Glutamatergic neuron (in vitro differentiated cells): ENCODE data around the gene DPPA2. TPM values are rescaled to one million over a fixed set of nuclear protein-coding genes. Genes with fewer than 3 reads are reported as not detected.

Experiments used
- DNase-seq: peaks from one replicate; pipeline ENCODE4 v3.0.0; 2022
- H3K27ac Mint-ChIP-seq: one replicate; pipeline ENCODE4 v1.8.0; 2020; ENCODE audit warnings: mild to moderate bottlenecking, mixed read lengths, inconsistent platforms; ENCODE audit not compliant: unreplicated experiment
- H3K27me3 Mint-ChIP-seq: one replicate; pipeline ENCODE4 v1.8.0; 2020; ENCODE audit warnings: mild to moderate bottlenecking, moderate library complexity, mixed read lengths, inconsistent platforms; ENCODE audit not compliant: unreplicated experiment
- H3K36me3 Mint-ChIP-seq: one replicate; pipeline ENCODE4 v1.8.0; 2020; ENCODE audit warnings: mild to moderate bottlenecking, mixed read lengths, inconsistent platforms; ENCODE audit not compliant: unreplicated experiment
- H3K4me1 Mint-ChIP-seq: one replicate; pipeline ENCODE4 v1.8.0; 2020; ENCODE audit warnings: mild to moderate bottlenecking, low read depth, mixed read lengths, inconsistent platforms; ENCODE audit not compliant: unreplicated experiment
- H3K4me3 Mint-ChIP-seq: one replicate; pipeline ENCODE4 v1.8.0; 2020; ENCODE audit warnings: mild to moderate bottlenecking, mixed read lengths, inconsistent platforms; ENCODE audit not compliant: unreplicated experiment
- H3K9me3 Mint-ChIP-seq: one replicate; pipeline ENCODE4 v1.8.0; 2020; ENCODE audit warnings: mild to moderate bottlenecking, moderate library complexity, mixed read lengths, inconsistent platforms; ENCODE audit not compliant: unreplicated experiment
- total RNA-seq: library from RNA; stranded (reverse); fragmentation: NEBNext Ultra II Directional; extraction: Animal tissue kit (Norgen Biotek cat#: 25700); gene quantifications from one replicate; pipeline ENCODE4 v1.2.1, GENCODE V29; 2021; ENCODE audit not compliant: unreplicated experiment
- TF ChIP-seq, protein P1 (sequence below): fragments of 200-600 bp; sonication (generic); IDR thresholded peaks from one replicate; pipeline ENCODE4 v1.5.0; 2021; ENCODE audit not compliant: partially characterized antibody, unreplicated experiment

The DPPA2 gene
- total RNA-seq, 1 donor from 2014 or later: 0.42 TPM

DNA sequence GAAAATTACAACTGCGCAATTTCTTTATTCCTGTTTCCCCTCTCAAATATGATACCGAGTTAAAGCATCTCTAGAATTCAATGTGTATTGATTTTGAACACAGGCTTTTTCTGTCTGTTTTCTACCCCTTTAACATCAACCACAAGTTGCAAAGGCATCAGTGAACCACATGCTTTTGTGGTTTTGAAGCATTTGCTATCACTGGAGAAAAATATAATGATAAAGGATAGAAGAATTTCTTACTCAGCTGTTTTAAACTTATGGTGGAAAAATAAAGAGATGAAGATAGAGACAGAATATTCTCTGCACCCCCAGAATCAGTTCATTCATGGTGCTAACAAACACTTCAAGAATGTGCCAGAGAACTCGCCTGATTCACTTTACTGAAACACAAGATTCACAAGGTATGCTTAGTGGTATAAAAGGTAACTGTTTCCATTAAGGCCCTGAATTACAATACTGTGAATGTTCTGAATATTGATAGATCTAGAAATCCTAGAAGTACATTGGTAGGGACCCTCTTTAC lies 30.5 kb upstream of the DPPA2 start:
- Mint-ChIP-seq H3K27ac (no peak overlapping the region), H3K36me3 (no peaks in the 10 kb centered on the region), H3K27me3 (no peaks in the 10 kb centered on the region), H3K9me3 (no peaks in the 10 kb centered on the region), H3K4me3 (no peak overlapping the region), H3K4me1 (no peaks in the 10 kb centered on the region)
- no peak for DNase-seq
- TF ChIP-seq, protein P1, sequence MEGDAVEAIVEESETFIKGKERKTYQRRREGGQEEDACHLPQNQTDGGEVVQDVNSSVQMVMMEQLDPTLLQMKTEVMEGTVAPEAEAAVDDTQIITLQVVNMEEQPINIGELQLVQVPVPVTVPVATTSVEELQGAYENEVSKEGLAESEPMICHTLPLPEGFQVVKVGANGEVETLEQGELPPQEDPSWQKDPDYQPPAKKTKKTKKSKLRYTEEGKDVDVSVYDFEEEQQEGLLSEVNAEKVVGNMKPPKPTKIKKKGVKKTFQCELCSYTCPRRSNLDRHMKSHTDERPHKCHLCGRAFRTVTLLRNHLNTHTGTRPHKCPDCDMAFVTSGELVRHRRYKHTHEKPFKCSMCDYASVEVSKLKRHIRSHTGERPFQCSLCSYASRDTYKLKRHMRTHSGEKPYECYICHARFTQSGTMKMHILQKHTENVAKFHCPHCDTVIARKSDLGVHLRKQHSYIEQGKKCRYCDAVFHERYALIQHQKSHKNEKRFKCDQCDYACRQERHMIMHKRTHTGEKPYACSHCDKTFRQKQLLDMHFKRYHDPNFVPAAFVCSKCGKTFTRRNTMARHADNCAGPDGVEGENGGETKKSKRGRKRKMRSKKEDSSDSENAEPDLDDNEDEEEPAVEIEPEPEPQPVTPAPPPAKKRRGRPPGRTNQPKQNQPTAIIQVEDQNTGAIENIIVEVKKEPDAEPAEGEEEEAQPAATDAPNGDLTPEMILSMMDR: no peak

DNA sequence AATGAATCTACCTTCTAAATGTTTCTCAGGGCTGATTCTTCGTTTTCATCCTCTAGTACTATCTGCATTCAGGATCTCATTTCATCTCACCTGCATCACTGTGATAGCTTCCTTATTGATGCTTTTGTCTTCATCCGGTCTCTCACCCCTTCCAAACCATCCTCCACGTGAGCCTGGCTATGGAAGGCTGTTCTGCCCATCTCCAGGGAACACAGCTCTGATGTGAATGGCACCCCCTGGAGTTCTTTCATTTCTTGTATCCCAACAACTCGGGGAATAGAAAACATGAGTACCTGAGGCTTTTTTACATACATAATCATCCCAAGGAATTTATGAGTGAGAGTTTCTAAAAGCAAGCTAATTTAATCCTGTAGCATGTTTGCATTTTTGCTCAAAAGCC lies 29.8 kb upstream of the DPPA2 start:
- Mint-ChIP-seq H3K27ac (no peak overlapping the region), H3K36me3 (no peaks in the 10 kb centered on the region), H3K9me3 (no peaks in the 10 kb centered on the region), H3K4me1 (no peaks in the 10 kb centered on the region), H3K27me3 (no peaks in the 10 kb centered on the region), H3K4me3 (no peak overlapping the region)
- TF ChIP-seq, protein P1: no peak
- DNase-seq: no peak

DNA sequence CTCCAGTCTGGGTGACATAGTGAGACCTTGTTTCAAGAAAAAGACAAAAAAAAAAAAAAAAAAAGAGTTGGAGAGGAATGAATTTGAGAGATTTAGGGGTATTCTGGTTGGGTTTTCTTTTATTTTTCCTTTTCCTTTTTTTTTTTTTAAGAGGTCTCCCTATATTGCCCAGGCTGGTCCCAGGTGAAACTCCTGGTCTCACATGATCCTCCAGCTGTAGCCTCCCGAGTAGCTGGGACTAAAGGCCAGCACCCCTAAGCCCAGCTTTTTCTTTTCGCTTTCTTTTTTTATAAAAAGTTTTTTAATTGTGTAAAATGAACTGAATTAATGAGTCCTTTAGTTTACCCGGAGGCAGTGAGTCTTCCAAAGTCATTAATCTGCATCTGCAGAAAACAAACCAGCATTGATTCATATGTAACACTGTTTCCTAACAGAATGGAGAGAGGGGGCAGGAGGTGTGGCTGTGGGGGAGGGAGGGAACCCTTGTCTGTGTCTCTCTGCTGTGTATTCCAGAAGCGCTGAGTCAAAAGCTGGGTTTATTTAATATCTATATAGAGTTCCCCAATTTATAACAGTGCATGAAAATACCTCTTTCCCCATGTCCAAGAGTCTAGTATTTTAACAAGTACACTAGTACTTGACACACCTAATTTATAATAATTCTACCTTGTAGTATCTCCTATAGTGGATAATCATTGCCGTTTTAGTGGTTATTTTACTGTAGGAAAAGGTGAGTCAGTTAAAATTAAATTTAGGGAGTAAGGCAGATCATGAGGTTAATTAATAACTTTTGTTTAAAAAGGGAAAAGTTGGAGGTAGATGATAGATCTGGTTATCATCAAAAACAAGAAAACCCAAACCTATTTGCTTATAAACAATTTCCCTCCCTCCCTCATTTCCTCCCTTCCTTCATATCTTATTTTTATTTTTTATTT lies 23.7 kb upstream of the DPPA2 start:
- H3K36me3 Mint-ChIP-seq: no peaks in the 10 kb centered on the region
- peaks cover 2% of the 10 kb centered on the region for H3K4me1 Mint-ChIP-seq
- TF ChIP-seq, protein P1: no peak
- no peak overlapping the region for H3K27ac Mint-ChIP-seq
- H3K27me3 Mint-ChIP-seq: peaks cover 8% of the 10 kb centered on the region
- DNase-seq: no peak
- peaks cover 3% of the 10 kb centered on the region for H3K9me3 Mint-ChIP-seq
- H3K4me3 Mint-ChIP-seq: no peak overlapping the region

DNA sequence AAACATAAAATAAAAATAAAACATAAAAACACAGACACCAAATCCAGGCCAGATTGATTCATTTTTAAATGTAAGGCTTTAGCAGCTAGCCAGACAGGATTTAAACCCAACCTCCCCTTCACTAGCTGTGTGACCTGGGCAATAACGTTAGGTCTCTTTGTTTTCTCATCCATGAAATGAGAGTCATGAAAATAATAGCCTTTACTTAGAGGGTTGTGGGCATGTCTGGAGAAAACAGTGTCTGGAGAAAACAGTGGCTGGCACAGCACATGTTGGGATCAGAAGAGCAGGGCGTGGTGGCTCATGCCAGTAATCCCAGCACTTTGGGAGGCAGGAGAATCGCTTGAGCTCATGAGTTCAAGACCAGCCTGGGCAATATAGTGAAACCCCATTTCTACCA lies 22.9 kb upstream of the DPPA2 start:
- DNase-seq: no peak
- Mint-ChIP-seq H3K36me3 (no peaks in the 10 kb centered on the region), H3K27me3 (peaks cover 8% of the 10 kb centered on the region), H3K4me3 (no peak overlapping the region), H3K4me1 (peaks cover 9% of the 10 kb centered on the region), H3K27ac (no peak overlapping the region), H3K9me3 (peaks cover 3% of the 10 kb centered on the region)
- TF ChIP-seq, protein P1: no peak

DNA sequence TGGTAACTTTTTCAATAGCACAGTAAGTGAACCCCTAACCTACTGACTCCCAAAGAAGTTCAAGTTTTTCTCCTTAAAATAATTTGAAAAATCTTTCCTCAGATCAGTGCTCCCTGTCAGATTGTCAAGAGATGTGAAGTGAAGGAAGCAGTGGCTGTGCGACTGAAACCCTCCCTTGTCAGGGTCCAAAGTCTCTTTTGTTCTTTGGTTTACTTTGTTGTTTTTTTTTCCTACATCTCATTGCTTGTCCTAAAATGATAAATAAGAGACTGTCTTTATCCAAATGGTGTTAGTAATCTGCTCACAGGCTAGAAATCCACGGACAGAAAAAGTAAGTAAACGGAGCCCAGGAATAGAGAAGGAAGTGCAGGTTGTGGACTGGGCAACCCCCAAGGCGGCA lies 22.0 kb upstream of the DPPA2 start:
- peaks cover 8% of the 10 kb centered on the region for H3K27me3 Mint-ChIP-seq
- no peaks in the 10 kb centered on the region for H3K36me3 Mint-ChIP-seq
- H3K9me3 Mint-ChIP-seq: peaks cover 5% of the 10 kb centered on the region
- TF ChIP-seq, protein P1: no peak
- no peak overlapping the region for H3K27ac Mint-ChIP-seq
- DNase-seq: no peak
- peaks cover 16% of the 10 kb centered on the region for H3K4me1 Mint-ChIP-seq
- no peak overlapping the region for H3K4me3 Mint-ChIP-seq
